NT2/D1 (cell line): ENCODE measurements around the gene BSG.

ENCODE experiments used
- SUZ12 ChIP-seq: IDR thresholded peaks from 2 replicates; pipeline ENCODE4 v1.6.1; 2011; ENCODE audit not compliant: insufficient read length, insufficient read depth; ENCODE audit errors: extremely low read depth
- YY1 ChIP-seq: IDR thresholded peaks from 2 replicates; pipeline ENCODE4 v1.6.1; 2011; ENCODE audit not compliant: insufficient read length, insufficient read depth

DNA sequence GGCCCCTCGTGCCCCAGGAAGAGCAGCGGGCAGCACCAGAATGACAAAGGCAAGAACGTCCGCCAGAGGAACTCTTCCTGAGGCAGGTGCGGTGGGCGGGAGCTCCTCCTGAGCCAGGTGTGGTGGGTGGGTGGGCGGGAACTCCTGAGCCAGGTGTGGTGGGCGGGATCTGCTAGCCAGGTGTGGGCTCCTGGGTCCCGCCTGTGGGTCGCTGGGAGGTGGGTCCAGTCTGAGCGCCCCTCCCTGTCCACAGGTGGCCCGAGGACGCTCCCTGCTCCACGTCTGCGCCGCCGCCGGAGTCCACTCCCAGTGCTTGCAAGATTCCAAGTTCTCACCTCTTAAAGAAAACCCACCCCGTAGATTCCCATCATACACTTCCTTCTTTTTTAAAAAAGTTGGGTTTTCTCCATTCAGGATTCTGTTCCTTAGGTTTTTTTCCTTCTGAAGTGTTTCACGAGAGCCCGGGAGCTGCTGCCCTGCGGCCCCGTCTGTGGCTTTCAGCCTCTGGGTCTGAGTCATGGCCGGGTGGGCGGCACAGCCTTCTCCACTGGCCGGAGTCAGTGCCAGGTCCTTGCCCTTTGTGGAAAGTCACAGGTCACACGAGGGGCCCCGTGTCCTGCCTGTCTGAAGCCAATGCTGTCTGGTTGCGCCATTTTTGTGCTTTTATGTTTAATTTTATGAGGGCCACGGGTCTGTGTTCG is 10.3 kb downstream of the BSG start:
- no peak for TF ChIP-seq YY1
- TF ChIP-seq SUZ12: no peak
